ENCODE data around the gene ABT1.

Gene ABT1

GRCh38 chr6:26600759-26601158, 4.0 kb downstream of the ABT1 start:
- in situ Hi-C loops (cut with HindIII; ENCODE audit: low sequenced_read_pairs) = no loop called here

- in situ Hi-C loops (cut with HindIII; ENCODE audit: low sequenced_read_pairs) = no loop called here
Observed at GRCh38 chr6:26602262-26602661, 5.5 kb downstream of the ABT1 start.

GRCh38 chr6:26604026-26604425, 7.3 kb downstream of the ABT1 start:
- in situ Hi-C loops (cut with HindIII; ENCODE audit: low sequenced_read_pairs) = no loop called here

DNA sequence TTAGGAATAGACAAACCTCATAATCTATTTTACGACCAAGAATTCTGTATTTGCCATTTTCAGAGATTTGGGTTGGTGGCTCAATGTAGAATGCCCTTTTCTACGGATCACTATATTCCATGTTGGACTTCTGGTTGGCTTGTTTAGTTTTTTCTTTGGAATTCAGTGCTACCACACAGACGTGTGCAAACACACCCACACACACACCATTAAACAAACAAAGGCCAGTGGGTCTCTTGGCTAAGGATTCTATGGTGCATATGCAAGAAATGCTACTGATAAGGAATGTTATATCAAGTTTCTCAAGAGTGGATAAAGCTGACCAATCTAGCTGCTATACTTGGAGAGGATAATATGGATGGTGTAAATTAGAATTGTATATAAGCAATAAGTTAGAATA, 8.0 kb downstream of the ABT1 start:
- in situ Hi-C loops (cut with HindIII; ENCODE audit: low sequenced_read_pairs) = no loop called here

- in situ Hi-C loops (cut with HindIII; ENCODE audit: low sequenced_read_pairs) = no loop called here
Observed at GRCh38 chr6:26607434-26608230, 10.9 kb downstream of the ABT1 start.

DNA sequence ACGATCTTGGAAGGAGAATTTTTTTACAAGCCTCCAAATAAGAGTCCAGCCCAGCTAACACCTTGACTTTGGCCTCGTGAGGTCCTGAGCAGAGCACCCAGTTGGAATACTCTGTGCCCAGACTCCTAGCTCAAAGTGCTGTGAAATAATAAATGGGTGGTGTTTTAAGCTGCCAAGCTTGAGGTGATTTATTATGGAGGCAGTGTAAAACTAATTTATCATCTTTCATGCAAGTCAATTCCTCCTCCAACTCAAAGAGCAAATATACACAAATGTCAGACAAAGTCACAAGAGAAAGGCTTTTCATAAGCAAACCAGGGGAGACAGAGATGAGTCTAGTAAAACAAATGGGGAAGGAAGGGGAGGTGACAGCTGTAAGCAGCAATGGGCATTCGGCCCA, 12.7 kb downstream of the ABT1 start:
- in situ Hi-C loops (cut with HindIII; ENCODE audit: low sequenced_read_pairs) = no loop called here

GRCh38 chr6:26611599-26611998, 14.8 kb downstream of the ABT1 start:
- in situ Hi-C loops (cut with HindIII; ENCODE audit: low sequenced_read_pairs) = no loop called here

DNA sequence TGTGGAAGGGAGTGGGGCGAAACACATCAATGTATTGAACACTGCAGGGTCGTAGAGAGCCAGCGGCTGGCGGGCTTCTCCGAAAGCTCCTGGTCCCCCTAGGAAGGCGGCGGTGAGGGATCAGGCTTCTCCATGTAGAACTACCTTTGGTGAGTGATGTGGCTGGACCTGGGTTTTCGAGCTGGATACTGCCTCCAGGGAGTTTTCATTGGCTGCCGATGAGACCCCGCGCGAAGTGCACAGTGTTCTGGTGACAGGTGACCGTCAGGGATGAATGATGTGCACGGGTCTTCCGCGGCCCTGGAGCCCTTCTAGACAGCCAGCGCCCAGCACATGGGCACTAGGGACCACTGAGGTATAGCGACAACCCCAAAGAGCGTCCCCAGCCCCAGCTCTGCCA, 16.4 kb downstream of the ABT1 start:
- in situ Hi-C loops (cut with HindIII; ENCODE audit: low sequenced_read_pairs) = no loop called here

DNA sequence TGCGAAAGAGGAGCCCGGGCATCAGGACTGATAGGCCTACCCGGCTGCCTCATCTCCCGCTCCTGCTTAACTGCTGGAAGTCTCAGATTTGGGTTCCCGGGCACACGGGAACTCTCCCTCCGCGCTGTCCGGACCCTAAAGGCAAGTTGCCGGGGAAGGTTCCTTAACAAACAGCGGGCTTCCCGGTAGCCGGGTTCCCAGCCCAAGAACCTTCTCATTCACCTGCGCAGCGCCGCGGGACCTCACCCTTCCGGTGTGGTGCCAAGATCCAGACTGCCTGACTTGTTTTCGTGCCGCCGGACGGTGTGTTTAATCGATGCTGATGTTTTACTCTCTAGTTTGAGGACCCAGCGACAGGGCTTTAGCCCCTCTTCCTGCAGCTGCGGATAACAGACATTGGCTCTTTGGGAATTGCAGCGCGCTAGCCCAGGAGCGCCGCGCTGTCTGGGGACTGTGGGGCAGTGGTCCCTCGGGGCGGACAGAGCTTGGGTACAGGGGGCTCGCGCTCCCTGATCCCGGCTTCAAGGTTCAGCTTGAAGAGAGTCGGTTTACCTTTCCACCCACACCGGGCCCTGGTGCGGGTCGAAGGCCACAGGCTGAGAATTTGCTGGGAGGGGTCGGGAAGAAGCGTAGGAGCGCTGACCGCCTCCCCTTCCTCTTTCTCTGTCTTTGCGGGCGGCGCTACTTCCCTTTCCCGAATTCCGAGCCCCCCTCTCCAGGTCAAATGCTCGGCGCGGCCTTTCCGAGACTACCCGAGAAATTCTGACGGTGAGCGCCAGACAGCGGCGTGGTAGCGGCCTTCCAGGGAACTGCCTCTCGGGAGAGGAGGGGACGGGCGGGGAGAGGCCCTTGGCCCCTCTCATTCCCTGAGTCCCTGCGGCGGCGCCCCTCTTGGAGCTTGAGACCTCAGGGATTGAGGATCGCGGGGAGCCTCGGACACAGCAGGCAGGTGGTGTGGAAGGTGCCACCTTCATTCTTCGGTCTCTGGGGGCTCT, 17.2 kb downstream of the ABT1 start:
- in situ Hi-C loops (cut with HindIII; ENCODE audit: low sequenced_read_pairs) = no loop called here

GRCh38 chr6:26623339-26623859, 26.6 kb downstream of the ABT1 start:
- in situ Hi-C loops (cut with HindIII; ENCODE audit: low sequenced_read_pairs) = no loop called here

DNA sequence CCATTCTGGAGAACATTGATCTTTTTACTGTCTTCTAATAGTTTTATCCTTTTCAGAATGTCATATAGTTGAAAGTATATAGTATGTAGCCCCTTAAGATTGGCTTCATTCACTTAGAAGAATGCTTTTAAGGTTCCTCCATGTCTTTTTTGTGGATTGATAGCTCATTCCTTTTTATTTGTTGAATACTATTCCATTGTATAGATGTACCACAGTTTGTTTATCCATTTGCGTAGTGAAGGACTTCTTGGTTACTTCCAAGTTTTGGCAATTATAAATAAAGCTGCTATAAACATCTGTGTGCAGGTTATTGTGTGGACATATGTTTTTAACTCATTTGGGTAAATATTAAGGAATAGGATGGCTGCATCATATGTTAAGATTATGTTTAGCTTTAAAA, 27.8 kb downstream of the ABT1 start:
- in situ Hi-C loops (cut with HindIII; ENCODE audit: low sequenced_read_pairs) = no loop called here

DNA sequence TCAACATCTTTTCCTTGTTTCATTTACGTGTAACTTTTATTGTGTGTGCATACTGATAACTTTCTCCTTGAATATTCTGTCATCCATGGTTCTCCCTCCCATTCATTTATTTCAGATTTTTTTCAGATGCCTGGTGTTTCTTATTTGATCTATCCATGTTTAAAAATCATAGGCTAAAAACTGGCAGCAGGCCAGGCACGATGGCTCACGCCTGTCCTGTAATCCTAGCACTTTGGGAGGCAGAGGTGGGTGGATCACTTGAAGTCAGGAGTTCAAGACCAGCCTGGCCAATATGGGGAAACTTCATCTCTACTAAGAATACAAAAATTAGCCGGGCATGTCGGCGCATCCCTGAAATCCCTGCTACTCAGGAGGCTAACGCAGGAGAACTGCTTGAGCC, 31.1 kb downstream of the ABT1 start:
- in situ Hi-C loops (cut with HindIII; ENCODE audit: low sequenced_read_pairs) = no loop called here

GRCh38 chr6:26629359-26629758, 32.6 kb downstream of the ABT1 start:
- in situ Hi-C loops (cut with HindIII; ENCODE audit: low sequenced_read_pairs) = no loop called here

DNA sequence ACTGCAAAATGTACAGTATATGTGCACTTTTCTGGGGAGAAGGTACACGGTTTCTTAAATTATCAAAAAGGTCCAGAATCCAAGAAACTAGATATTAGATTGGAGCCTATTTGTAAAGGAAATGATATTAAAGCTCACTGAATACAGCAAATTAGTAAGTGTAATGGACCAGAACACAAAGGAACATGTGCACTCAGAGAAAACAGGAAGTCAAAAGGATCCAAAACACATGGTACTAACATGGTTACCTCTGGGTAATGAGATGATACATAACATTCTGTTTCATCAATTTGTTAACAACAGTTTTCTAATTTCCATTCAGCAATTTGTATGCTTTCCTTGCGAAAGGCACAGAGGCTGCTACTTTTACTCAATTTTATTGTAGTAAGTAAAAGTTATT, 44.1 kb downstream of the ABT1 start:
- in situ Hi-C loops (cut with HindIII; ENCODE audit: low sequenced_read_pairs) = no loop called here

DNA sequence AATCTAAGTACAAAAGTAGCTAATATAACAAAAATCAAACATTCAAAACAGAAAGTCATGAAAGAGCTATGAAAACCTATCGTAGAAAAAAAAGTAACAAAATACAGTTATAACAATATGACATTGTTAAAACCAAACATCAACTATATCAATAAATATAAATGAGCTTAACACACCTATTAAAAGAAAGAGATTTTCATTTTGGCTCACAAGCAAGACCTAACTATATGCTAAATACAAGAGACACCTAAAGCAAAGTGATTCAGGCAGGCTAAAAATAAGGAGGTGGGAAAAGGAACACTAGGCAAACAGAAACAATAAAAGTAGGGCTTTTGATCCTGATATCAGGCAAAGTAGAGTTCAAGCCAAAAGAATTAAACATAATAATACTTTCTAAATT, 49.3 kb downstream of the ABT1 start:
- in situ Hi-C loops (cut with HindIII; ENCODE audit: low sequenced_read_pairs) = no loop called here
